Measurements from ENCODE around the gene DMKN.
A peak's percentile ranks its signal among the peaks of the same experiment; 100 is the strongest.

DMKN gene, protein sequence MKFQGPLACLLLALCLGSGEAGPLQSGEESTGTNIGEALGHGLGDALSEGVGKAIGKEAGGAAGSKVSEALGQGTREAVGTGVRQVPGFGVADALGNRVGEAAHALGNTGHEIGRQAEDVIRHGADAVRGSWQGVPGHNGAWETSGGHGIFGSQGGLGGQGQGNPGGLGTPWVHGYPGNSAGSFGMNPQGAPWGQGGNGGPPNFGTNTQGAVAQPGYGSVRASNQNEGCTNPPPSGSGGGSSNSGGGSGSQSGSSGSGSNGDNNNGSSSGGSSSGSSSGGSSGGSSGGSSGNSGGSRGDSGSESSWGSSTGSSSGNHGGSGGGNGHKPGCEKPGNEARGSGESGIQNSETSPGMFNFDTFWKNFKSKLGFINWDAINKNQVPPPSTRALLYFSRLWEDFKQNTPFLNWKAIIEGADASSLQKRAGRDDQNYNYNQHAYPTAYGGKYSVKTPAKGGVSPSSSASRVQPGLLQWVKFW

DNA sequence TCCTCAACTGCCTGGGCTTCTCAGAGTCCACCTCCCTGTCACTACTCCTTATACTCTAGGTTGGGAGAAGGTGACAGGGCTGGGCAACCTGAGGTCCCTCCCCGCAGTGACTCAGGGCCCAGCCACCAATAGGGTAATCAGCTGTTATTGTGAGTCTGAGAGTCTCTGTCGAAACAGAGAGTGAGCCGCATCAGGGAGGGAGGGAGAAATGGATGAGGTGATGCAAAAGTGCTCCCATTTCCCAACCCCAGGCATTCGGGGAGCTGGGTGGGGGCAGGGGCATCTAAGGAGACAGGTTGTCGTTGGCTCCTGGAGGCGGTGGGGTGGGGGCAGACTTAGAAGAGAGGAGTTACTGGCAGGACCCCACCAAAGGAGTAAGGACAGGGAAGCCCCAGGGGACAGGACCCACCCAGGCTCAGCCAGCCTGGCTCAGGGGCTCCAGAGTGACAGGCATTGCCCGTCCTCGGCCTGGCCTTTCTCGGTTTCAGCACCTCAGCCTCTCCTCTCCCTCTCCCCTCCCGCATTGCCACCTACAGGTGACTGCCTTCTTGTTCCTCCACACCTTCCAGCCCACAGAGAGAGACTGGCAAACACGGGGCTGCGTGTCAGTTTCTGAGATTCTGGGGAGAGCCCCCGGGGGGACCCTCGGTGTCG, at the start of gene DMKN:
TSS of gene DMKN (minus strand) at position 22 of the 654 bp plus-strand sequence. CDS start 174 bp downstream, outside the sequence.
- DNase-seq, result peak; percentile 71

DNA sequence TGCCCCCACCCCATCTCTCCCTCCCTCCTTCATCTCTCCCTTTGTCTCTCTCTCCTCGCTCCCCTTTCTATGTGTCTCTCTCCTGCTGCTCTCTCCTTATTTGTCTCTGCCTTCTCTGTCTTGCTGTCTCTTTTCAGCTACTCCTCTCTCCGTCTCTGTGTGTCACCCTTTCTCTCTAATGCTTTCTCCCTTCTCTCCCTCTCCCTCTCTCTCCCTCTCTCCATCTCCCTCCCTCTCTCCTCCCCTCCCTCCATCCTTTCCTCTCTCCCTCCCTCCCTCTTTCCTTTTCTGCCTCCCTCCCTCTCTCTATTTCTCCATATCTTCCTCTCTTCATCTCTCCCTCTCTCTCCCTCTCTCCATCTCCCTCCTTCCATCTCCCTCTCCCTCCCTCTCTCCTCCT, 49.3 kb upstream of the DMKN start:
- DNase-seq, result no peak

DNA sequence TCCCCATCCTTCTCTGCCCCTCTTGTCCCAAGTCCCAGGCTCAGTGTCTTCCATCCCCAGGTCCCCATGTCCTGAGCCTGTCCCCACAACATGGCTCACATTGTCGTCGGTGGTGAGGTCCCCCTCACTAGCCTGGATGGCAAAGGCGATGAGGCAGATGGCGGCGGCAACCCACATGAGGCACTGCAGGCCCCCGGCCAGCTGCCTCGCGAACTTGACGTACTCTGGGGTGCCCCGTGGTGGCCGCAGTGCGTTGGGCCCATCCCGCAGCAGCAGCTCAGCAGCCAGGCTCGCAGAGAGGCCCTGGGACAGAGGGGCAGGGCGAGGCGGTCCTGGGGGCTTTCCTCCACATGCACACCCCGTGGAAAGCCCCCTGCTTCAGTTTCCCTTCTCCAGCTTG, 48.9 kb upstream of the DMKN start:
- DNase-seq, result no peak

DNA sequence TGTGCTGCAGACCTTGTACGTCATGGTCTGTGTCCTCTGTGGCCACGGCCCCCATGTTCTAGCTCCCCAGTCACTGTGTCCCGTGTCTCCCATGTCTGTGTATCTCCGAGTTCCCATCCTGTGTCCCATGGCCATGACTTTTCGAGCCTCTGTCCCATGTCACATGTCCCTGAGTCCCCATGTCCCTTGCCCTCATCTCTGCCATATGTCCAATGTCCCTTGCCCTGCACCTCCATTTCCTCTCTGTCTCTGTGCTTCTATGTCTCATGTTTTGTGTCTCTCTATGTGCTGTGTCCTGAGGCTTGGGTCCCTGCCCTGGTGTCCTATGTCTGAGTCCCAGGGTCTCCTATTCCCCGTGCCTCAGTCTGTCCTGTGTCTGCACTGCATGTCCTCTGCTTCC, 48.0 kb upstream of the DMKN start:
- DNase-seq, result no peak

DNA sequence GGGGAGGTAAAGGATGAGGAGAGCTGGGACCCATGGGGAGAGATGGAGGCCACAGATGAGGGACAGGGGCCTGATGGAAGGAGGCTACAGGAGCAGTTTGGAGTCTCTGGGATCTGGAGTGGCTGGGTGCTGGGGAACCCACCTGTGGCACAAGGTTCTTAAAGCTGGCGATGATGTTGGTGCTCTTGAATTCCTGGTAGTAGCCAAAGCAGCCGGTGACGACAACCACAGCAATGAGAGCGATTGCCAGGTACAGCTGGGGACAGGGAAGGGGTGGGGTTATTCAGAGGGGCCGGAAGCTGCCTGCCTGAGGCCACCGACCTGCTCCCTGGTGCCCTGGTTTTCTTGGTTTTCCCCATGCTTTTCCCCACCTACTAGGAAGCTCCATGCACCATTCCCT, 47.2 kb upstream of the DMKN start:
- no peak for DNase-seq

DNA sequence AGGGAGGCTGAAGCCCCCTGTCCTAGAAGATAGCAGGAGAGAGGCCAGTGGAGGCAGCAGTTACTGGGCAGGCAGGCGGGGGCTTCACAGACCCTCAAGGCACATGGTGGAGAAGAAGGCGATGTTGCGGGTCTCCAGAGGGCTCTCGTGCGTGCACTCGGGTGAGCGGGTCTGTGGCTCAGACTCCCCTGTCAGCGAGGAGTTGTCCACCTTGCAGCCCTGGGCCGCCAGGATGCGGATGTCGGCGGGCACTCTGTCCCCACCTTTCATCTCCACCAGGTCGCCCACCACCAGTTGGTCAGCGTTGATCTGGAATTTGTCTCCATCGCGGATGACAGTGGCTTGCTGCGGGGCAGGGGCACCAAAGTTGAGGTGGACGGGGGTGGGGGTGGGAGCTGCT, 46.8 kb upstream of the DMKN start:
- no peak for DNase-seq

DNA sequence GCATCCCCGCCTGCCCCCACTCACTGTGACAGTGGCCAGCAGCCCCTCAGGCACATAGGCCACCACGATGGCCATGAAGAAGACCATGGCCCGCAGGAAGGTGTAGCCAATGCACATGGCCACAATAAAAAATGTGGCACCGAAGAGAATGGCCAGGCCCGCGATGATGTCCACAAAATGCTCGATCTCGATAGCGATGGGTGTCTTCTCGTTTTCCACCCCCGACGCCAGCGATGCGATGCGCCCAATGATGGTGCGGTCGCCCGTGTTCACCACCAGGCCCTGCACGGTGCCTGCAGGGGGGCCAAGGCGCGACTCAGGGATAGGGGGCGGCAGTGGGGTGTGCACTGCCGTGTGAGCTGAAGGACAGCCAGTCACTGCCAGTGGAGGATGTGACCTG, 46.3 kb upstream of the DMKN start:
- DNase-seq, result no peak

DNA sequence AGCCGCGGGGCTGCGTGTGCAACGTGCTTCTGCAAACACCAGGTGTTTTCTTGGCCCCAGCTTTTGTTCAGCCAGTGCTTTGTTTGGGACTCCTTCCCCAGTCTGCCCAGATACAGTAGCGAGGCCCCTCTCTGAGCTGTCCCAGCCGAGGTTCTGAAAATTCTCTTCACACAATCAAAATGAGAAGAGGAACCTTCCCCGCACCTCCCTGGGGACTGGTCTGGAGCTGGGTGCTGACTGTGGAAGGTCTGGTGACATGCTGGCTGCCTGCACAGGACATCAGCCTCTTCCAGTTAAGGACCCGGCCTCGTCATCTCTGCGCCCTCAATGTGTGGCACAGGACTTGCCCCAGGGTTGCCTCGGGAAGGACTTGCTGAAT, 45.8 kb upstream of the DMKN start:
- no peak for DNase-seq

DNA sequence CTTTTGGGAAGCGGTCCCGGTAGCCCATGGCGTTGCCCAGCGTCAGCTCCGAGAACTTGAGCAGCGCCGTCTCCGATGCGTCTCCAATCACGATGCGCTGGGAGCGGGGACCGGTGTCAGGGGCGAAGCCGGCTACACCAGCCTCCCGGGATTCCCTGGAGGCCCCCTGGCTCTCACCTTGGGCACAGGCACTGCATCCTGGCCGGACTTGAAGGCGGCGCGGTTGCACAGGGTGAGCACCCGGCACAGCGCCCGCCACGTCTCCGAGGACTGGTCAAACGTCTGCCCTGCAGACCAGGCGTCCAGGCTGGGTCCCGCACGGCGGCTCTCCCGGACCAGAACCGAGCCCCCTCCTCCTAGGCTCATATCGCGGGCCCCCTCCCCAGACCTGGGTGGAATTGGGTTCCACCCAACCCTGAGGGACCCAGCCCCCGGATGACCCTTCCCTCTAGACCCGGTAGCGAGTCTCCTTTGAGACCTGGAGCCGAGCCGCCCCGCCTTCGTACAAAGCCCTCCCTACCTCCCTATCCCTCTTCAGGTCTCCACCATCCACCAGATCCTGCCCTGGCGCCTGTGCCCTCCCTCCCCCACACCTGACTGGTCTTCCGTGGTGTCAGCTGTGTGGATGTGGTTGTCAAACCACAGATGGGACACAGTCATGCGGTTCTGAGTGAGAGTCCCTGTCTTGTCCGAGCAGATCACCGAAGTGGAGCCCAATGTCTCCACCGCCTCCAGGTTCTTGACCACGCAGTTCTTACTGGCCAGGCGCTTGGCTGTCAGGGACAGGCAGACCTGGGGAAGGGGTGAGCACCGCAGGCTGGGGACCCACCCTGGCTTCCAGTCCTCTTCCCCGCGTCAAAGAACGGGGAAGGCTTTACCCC, 45.2 kb upstream of the DMKN start:
- no peak for DNase-seq

DNA sequence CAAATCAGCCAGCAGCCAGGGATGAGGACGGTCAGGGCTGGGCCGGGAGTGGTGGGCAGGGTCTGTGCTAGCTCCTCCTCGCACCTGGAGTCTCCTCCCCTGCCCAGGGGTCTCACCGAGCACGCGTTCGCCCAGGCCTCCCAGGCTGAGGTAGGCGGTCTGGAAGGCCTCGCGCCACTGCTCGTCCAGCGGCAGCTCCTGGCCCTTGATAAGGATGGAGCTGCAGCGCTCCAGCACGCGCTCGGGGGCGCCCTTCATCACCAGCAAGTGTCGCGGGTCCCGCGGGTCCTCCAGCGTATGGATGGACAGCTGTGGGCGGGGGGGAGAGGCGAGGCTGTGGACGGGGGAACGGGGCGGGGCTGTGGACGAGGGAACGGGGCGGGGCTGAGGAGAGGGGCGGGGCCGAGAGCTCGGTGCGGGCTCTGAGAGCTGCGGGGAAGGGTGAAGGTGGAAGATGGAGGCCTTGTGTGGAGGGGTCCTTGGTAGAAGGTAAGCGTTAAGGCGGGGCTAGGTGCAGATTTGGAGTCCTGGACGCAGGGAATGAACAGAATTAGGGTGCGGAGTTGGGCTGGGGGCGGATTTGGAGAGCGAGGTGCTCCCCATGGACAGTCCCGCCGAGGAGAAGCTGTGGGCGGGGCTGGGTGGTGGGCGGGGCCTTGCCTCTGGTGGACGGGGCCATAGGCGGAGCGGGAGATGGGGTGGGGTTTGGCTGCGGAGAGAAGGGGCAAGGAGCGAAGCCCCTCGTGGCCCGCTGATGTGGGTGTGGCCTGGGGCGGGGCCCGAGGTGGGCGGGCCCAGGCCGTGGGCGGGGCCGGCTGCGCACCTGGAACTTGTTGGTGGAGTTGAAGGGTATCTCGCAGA, 44.3 kb upstream of the DMKN start:
- DNase-seq, result no peak

DNA sequence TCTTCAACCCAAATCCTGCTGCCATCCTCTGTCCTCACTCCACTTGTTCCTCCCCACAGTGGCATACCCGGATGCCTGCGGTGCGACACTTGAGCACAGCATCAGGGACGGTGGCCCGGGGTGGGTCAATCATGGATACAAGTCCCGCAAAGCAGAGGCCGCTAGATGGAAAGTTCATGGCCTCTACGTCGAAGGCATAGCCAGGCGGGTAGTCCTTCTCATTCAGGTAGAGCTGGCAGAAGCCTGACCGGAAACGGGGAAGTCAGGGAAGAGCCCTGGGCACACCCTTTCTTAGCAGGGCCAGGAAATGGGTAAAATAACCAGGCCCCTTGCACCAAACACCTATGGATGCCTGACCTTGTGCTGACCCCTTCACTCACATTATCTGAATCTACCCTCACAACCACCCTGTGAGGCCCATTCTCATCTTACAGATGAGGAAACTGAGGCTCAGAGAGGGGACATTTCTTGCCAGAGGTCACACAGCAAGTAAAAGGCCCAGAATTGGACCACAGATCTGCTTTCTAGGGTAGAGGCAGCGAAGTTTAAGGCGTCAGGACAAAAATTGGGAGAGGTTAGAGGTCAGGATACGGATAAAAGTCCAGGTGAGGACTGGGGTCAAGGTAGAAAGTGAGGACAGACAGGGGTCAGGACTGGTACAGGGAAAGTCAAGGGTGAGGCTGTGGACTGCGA, 43.5 kb upstream of the DMKN start:
- no peak for DNase-seq

DNA sequence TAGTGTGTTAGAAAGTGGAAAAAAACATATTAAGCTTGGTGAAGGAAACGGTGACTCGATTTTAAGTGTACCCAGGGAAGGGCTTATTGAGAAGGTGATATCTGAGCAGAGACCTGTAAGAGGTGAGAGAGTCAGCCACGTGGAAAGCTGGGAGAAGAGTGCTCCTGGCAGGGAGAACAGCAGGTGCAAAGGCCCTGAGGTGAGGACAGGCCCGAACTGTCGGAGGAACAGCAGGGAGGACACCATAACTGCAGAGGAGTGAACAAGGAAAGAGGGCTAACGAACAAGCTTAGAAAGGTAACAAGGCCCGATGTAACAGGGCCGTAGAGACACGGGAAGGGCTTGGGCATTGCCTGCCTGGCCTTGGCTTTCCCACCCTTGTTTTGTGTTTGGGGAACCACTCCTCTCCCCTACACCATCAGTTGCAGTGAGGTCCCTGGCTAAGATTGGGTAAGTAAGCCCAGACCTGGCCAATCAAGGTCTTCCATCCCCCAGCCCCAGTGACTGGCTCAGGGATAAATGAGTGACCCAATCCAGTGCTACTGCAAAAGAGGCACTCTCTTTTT, 42.7 kb upstream of the DMKN start:
- DNase-seq, result no peak

DNA sequence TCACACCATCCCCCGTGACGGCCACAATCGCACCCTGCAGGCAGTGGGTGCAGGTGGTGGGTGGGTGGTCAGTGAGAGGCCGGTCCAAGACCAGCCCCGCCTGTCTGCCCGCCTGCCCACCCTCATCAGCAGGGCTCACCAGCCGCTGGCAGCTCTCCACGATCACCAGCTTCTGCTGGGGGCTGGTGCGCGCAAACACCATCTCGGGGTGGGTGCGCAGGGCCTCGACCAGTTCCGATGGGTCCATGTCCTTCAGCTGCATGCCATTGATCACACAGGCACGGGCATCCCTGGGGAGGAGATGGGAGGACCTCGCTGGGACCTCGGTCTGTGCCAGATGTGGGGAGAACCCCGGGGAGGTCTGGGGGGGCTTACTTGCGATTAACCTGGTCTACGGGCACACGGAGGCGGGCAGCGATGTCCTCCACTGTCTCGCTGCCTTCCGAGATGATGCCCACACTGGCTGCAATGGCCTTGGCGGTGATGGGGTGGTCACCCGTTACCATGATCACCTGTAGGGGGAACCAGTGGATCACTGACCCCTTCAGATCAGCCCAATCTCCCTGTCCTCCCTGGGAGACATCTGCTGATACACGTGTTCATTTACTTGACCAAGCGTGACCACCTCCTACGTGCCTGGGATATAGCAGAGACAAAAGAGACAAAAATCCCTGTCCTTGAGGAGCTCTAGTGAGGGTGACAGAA, 42.0 kb upstream of the DMKN start:
- DNase-seq, result no peak

DNA sequence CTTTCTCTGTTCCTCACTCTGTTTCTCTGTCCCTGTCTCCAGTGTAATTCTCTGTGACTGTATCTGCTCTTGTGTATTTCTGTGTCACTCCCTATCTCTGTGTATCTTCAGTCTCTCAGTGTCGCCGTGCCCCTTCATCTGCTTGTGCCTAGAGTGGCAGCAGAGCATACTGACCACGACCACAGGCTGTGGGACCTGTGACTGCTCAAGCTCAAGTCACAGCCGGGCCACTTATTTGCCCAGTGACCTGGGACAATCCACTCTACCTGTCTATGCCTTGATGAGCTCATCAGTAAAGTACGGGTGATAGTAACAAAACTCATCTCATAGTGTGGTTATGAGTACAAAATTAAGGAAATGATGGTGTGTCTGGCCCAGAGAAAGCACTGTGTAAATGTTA, 40.6 kb upstream of the DMKN start:
- DNase-seq, result no peak

DNA sequence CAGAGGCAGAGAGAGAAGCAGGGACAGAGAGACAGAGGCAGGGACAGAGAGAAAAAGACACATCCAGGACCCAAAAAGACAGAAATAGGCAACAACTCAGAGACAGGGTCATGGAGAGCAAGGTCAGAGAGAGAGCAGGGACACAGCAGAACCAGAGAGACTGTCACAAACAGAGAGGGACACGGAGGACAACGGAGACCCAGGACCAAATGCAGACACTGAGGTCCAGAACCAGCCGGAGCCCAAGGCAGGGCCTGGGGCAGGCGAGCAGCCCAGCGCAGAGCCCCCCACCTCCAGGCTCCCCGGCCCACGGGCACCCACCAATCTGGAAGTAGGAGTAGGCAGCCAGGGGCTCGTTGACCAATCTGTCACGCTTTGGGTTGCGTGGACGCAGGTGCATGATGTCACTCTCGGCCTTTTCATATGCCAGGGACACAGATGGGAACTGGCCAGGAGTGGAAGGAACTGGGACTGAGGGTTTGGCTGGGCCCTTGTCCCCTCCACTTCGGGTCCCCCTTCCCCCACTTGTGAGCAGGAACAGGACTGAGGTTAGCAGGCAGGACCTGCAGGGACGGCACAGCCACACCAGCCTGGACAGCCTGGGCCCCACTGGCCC, 40.0 kb upstream of the DMKN start:
- no peak for DNase-seq

DNA sequence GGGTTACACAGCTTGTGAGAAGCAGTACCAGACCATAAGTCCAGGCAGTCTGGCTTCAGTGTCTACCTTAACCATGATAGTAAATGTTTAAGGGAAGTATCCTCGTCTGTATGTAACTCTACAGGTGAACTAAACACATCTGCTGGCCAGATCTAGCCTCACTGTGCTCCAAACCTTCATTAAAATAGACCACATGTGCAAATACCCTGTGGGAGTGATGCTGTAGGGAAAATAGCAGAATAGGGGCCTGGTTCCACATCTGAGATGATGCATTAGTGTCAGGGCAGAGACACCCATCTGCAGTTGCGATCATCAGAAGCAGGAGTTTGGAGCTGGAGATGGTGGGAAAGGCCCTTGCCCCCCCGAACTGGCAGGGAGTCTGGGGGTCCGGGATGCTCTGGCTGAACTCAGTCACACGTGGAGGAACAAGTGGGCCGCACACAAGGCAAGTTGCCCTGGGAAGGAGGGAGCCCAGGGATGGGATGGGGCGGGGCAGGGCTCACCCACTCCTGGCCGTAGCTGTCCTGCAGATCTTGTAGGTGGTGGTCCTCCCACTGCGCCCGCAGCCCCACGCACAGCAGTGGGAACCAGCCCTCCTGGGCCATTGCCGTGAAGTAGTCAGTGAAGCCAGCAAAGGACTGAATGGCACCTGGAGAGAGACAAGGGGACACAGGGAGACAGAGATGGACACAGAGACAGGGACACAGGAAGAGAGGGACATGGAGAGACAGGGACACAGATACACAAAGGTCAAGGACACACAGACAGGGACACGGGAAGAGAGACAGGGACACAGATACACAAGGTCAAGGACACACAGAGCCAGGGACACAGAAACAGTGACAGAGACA, 39.3 kb upstream of the DMKN start:
- DNase-seq, result no peak

DNA sequence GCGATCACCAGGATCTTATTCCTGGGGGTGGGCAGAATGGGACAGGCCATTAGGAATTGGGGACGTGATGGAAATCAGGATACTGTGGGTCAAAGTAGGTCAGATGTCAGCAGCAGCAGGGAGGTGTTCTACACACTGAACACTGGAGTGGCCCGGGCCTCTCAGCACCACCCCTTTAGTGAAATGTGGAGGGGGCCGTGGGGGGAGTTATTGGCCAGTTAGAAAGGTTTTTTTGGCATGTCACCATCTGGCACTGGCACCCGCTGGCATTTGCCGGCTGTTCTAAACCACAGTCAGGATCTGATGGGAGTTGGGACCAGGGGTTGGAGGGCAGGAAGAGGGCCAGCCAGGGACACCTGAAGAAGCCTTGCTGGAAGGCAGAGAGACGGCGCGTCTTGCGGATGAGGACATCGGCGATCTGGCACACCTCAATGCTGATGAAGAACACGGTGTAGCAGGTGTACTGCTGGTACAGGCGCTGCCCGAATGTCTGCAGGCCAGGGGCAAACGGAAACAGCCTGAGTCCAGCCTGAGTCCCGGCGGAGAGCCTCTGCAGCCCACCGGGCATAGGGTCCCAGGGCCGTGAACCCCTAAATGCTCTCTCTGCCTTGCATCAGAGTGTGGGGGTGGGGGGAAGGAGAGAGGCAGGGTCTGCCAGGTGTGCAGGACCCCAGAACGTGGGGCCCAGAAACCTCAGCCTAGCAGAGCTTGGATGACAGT, 37.8 kb upstream of the DMKN start:
- DNase-seq, result no peak

DNA sequence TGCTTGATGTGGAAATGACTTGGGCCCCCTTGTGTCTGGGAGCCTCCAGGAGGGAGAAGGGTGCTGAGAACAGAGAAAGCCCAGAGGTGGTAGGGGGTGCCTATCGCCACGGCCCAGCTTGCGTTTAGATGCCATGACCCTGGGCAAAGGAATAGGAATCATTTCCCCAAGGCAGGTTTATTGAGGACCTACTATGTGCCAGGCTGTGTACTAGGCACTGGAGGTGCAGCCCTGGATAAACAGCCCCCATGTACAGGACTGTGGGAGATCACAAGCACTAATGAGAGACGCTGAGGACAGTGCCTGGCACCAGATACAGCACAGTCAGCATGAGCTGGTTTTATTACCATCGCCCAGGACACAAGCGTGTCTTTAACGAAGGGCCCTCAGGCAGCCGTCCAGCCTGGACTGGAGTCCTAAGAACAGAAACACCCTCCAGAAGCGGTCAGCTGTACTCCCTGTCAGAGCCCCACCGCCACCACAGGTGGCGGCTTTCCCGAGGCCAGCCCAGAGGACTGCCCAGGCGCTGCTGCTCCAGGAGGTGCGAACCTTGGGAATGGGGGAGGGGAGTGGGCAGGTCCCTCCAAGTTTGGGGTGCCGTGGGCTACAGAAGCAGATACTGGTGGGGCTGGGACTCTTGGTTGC, 36.6 kb upstream of the DMKN start:
- no peak for DNase-seq
